Raji (cell line): Measurements from ENCODE around the gene SLC7A10.

Source experiments
- POLR2A ChIP-seq: IDR thresholded peaks from 2 replicates; pipeline ENCODE4 v1.6.1; 2011; ENCODE audit warnings: low read depth, low read length, control low read depth; ENCODE audit not compliant: insufficient read depth

Gene SLC7A10

GRCh38 chr19:33216198-33216830 lies 9.3 kb downstream of the SLC7A10 start:
- no peak for TF ChIP-seq POLR2A

- no peak for TF ChIP-seq POLR2A
Measured at GRCh38 chr19:33215438-33216197, 10.0 kb downstream of the SLC7A10 start.

- no peak for TF ChIP-seq POLR2A
Measured at GRCh38 chr19:33214596-33214995, 11.1 kb downstream of the SLC7A10 start.

- TF ChIP-seq POLR2A = no peak
Measured at GRCh38 chr19:33212436-33213172, 13.0 kb downstream of the SLC7A10 start.

- TF ChIP-seq POLR2A = no peak
Measured at GRCh38 chr19:33211794-33212435, 13.7 kb downstream of the SLC7A10 start.

GRCh38 chr19:33210266-33210940 lies 15.2 kb downstream of the SLC7A10 start:
- TF ChIP-seq POLR2A = no peak

GRCh38 chr19:33208904-33209849 lies 16.5 kb downstream of the SLC7A10 start:
- no peak for TF ChIP-seq POLR2A

GRCh38 chr19:33208371-33208895 lies 17.2 kb downstream of the SLC7A10 start:
- TF ChIP-seq POLR2A = no peak

GRCh38 chr19:33207903-33208302 lies 17.7 kb downstream of the SLC7A10 start:
- TF ChIP-seq POLR2A = no peak

- no peak for TF ChIP-seq POLR2A
Measured at GRCh38 chr19:33207040-33207620, 18.5 kb downstream of the SLC7A10 start.

- no peak for TF ChIP-seq POLR2A
Measured at GRCh38 chr19:33206261-33207039, 19.2 kb downstream of the SLC7A10 start.

- no peak for TF ChIP-seq POLR2A
Measured at GRCh38 chr19:33205531-33206260, 20.0 kb downstream of the SLC7A10 start.
